ENCODE measurements around the gene ZC3H12C.

ZC3H12C gene

DNA sequence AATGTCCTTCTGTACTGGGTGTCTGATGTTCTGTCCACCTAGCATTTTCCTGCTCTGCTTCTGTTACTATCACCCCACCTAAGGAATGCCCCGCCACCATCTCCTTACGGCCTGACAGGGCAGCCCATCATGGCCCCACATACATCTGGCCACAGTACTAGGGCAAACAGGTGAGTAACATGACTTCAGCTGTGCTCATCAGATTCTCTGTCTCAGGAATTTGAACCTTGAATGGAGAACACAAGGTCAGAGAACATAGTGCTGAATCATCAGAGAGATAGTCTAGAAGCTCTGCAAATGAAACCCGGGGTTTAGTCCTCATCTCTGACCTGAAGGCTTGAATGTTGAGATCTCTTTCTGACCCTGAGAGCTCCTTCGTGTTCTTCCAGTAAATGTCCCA, 32.4 kb downstream of the ZC3H12C start:
- Histone ChIP-seq H3K4me2 (no peak overlapping the region), H2AFZ (ENCODE audit: low read depth) (no peak overlapping the region), H3K79me2 (ENCODE audit: insufficient read depth, low read depth) (no peaks in the 10 kb centered on the region), H3K9ac (no peak overlapping the region), H3K36me3 (ENCODE audit: insufficient read depth) (no peaks in the 10 kb centered on the region), H4K20me1 (ENCODE audit: insufficient read depth) (no peaks in the 10 kb centered on the region), H3K27me3 (ENCODE audit: insufficient read depth, low read depth) (no peaks in the 10 kb centered on the region), H3K4me3 (IDR thresholded peaks at IDR 0.05; ENCODE audit: insufficient read depth, low read depth, low read length) (no peak overlapping the region), H3K27ac (no peak overlapping the region), H3K4me1 (ENCODE audit: low read depth, poor library complexity, severe bottlenecking) (no peaks in the 10 kb centered on the region)
- TF ChIP-seq, protein P1, sequence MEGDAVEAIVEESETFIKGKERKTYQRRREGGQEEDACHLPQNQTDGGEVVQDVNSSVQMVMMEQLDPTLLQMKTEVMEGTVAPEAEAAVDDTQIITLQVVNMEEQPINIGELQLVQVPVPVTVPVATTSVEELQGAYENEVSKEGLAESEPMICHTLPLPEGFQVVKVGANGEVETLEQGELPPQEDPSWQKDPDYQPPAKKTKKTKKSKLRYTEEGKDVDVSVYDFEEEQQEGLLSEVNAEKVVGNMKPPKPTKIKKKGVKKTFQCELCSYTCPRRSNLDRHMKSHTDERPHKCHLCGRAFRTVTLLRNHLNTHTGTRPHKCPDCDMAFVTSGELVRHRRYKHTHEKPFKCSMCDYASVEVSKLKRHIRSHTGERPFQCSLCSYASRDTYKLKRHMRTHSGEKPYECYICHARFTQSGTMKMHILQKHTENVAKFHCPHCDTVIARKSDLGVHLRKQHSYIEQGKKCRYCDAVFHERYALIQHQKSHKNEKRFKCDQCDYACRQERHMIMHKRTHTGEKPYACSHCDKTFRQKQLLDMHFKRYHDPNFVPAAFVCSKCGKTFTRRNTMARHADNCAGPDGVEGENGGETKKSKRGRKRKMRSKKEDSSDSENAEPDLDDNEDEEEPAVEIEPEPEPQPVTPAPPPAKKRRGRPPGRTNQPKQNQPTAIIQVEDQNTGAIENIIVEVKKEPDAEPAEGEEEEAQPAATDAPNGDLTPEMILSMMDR (conservative IDR thresholded peaks at IDR 0.05; ENCODE audit: low read depth, low read length): no peak

DNA sequence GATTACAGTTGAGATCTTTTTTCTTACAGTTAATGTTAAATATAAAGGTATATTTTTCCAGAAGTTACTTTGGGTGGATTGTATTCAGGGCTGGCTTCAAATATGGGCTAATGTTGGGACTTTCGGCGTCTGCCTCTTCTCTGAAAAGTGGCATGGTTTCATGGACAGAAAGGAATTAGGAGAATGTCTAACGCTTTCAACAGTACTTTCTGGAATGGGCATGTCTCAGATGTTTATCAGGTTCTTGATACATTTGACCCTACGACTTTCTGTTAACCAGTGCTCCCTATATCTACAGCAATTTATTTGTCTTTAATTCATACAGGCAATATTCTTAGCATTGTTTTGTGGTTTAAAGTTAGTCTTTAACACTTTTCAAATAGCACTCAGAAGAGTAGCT, 33.7 kb downstream of the ZC3H12C start:
- Histone ChIP-seq H3K79me2 (ENCODE audit: insufficient read depth, low read depth) (no peaks in the 10 kb centered on the region), H3K4me3 (IDR thresholded peaks at IDR 0.05; ENCODE audit: insufficient read depth, low read depth, low read length) (no peak overlapping the region), H4K20me1 (ENCODE audit: insufficient read depth) (no peaks in the 10 kb centered on the region), H3K9ac (no peak overlapping the region), H3K4me2 (no peak overlapping the region), H3K36me3 (ENCODE audit: insufficient read depth) (no peaks in the 10 kb centered on the region), H3K4me1 (ENCODE audit: low read depth, poor library complexity, severe bottlenecking) (no peaks in the 10 kb centered on the region), H3K27ac (no peak overlapping the region), H2AFZ (ENCODE audit: low read depth) (no peak overlapping the region), H3K27me3 (ENCODE audit: insufficient read depth, low read depth) (no peaks in the 10 kb centered on the region)
- TF ChIP-seq, protein P1 (conservative IDR thresholded peaks at IDR 0.05; ENCODE audit: low read depth, low read length): no peak

DNA sequence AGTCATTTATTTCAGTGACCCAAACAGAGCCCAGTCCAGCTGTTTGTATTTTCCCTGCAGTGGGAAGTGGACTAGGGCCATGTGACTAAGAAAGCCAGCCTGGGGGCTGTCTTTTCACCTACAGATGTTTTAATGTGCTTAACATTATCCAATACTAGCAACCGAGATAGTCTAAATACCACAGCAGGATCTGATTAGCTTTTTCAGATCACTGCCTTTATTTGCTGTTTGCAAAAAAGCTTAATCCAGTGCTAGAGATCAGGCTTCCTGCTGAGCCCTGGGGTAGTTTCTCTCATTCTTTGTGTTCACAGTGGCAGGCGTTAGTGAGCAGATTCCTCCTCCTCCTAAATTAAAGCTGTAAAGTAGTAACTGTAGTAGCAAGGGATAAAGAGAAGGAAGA, 35.0 kb downstream of the ZC3H12C start:
- Histone ChIP-seq H3K4me1 (ENCODE audit: low read depth, poor library complexity, severe bottlenecking) (no peaks in the 10 kb centered on the region), H4K20me1 (ENCODE audit: insufficient read depth) (no peaks in the 10 kb centered on the region), H3K27ac (no peak overlapping the region), H3K36me3 (ENCODE audit: insufficient read depth) (no peaks in the 10 kb centered on the region), H3K9ac (no peak overlapping the region), H3K27me3 (ENCODE audit: insufficient read depth, low read depth) (no peaks in the 10 kb centered on the region), H2AFZ (ENCODE audit: low read depth) (no peak overlapping the region), H3K4me2 (no peak overlapping the region), H3K4me3 (IDR thresholded peaks at IDR 0.05; ENCODE audit: insufficient read depth, low read depth, low read length) (no peak overlapping the region), H3K79me2 (ENCODE audit: insufficient read depth, low read depth) (no peaks in the 10 kb centered on the region)
- TF ChIP-seq, protein P1 (conservative IDR thresholded peaks at IDR 0.05; ENCODE audit: low read depth, low read length): no peak

DNA sequence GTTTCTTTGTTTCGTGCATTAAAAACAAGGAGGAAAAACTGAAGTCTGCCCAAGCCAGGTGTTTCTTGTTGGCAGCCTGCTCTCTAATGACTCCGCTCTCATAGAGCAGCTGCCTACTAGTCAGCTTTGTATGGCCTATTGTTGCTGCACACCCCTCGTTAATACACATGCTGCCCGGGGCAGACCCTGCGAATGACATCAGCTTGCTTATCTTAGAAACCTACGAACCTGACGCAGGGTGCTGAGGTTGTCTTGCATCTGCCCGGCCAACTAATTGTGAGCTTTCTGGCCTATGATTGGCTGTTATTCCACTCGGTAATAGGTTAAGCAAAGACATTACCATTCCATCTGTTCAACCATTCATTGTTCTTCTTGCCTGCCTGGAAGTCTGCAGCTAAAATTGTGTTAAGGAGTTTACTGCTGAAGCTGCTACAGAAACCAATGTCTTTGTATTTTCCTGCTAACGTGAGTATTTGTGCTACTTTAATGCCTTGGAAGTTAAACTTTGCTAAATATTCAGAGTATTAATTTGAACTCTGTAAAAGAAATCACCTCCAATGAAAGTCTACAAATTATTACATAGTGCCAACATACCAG, 37.5 kb downstream of the ZC3H12C start:
- no peak overlapping the region for H3K4me2 ChIP-seq

More for the DNA sequence above, 37.5 kb downstream of the ZC3H12C start:
- Histone ChIP-seq H3K4me3 (IDR thresholded peaks at IDR 0.05; ENCODE audit: insufficient read depth, low read depth, low read length) (no peak overlapping the region), H3K27ac (no peak overlapping the region), H3K9ac (no peak overlapping the region), H3K4me1 (ENCODE audit: low read depth, poor library complexity, severe bottlenecking) (no peaks in the 10 kb centered on the region), H3K79me2 (ENCODE audit: insufficient read depth, low read depth) (no peaks in the 10 kb centered on the region), H3K36me3 (ENCODE audit: insufficient read depth) (no peaks in the 10 kb centered on the region), H2AFZ (ENCODE audit: low read depth) (no peak overlapping the region), H4K20me1 (ENCODE audit: insufficient read depth) (no peaks in the 10 kb centered on the region), H3K27me3 (ENCODE audit: insufficient read depth, low read depth) (no peaks in the 10 kb centered on the region)
- TF ChIP-seq, protein P1 (conservative IDR thresholded peaks at IDR 0.05; ENCODE audit: low read depth, low read length): no peak

Measured in KMS-11 (cell line).